Measurements from ENCODE around the gene UBE2I.
A peak's percentile ranks its signal among the peaks of the same experiment; 100 is the strongest.

Gene UBE2I

GRCh38 chr16:1297018-1297696 is 12.3 kb upstream of the UBE2I start:
- Mint-ChIP-seq H3K4me1 (ENCODE audit: low read depth) (peaks cover 12% of the 10 kb centered on the region), H3K9me3 (ENCODE audit: low read depth) (no peaks in the 10 kb centered on the region), H3K4me3 (no peak overlapping the region), H3K27ac (no peak overlapping the region), H3K27me3 (peaks cover 7% of the 10 kb centered on the region), H3K36me3 (no peaks in the 10 kb centered on the region)

GRCh38 chr16:1298406-1298805 is 11.0 kb upstream of the UBE2I start:
- Mint-ChIP-seq H3K9me3 (ENCODE audit: low read depth) (no peaks in the 10 kb centered on the region), H3K36me3 (no peaks in the 10 kb centered on the region), H3K27me3 (peaks cover 7% of the 10 kb centered on the region), H3K4me1 (ENCODE audit: low read depth) (peaks cover 13% of the 10 kb centered on the region), H3K27ac (no peak overlapping the region), H3K4me3 (no peak overlapping the region)

- H3K4me1 Mint-ChIP-seq (ENCODE audit: low read depth): peaks cover 20% of the 10 kb centered on the region
- no peaks in the 10 kb centered on the region for H3K36me3 Mint-ChIP-seq
- no peak overlapping the region for H3K27ac Mint-ChIP-seq
- no peak overlapping the region for H3K4me3 Mint-ChIP-seq
- H3K9me3 Mint-ChIP-seq (ENCODE audit: low read depth): no peaks in the 10 kb centered on the region
- H3K27me3 Mint-ChIP-seq: peaks cover 5% of the 10 kb centered on the region
Measured at GRCh38 chr16:1299012-1299867, 10.2 kb upstream of the UBE2I start.

- H3K9me3 Mint-ChIP-seq (ENCODE audit: low read depth): no peaks in the 10 kb centered on the region
Measured at GRCh38 chr16:1299868-1300203, 9.6 kb upstream of the UBE2I start.

GRCh38 chr16:1300664-1301476 is 8.6 kb upstream of the UBE2I start:
- Mint-ChIP-seq H3K9me3 (ENCODE audit: low read depth) (no peaks in the 10 kb centered on the region), H3K36me3 (no peaks in the 10 kb centered on the region), H3K27ac (no peak overlapping the region), H3K27me3 (peaks cover 2% of the 10 kb centered on the region), H3K4me3 (no peak overlapping the region), H3K4me1 (ENCODE audit: low read depth) (peaks cover 28% of the 10 kb centered on the region)

More at GRCh38 chr16:1299868-1300203, 9.6 kb upstream of the UBE2I start:
- Mint-ChIP-seq H3K27me3 (peaks cover 2% of the 10 kb centered on the region), H3K36me3 (no peaks in the 10 kb centered on the region), H3K27ac (no peak overlapping the region), H3K4me1 (ENCODE audit: low read depth) (peaks cover 22% of the 10 kb centered on the region), H3K4me3 (no peak overlapping the region)

- no peaks in the 10 kb centered on the region for H3K9me3 Mint-ChIP-seq (ENCODE audit: low read depth)
- H3K27me3 Mint-ChIP-seq: peaks cover 2% of the 10 kb centered on the region
- H3K4me1 Mint-ChIP-seq (ENCODE audit: low read depth): peaks cover 34% of the 10 kb centered on the region
- no peak overlapping the region for H3K27ac Mint-ChIP-seq
- H3K36me3 Mint-ChIP-seq: no peaks in the 10 kb centered on the region
- no peak overlapping the region for H3K4me3 Mint-ChIP-seq
Measured at GRCh38 chr16:1301562-1301961, 7.9 kb upstream of the UBE2I start.

GRCh38 chr16:1305823-1306222 is 3.6 kb upstream of the UBE2I start:
- H3K27me3 Mint-ChIP-seq: no peaks in the 10 kb centered on the region
- H3K36me3 Mint-ChIP-seq: peaks cover 2% of the 10 kb centered on the region
- no peak overlapping the region for H3K4me3 Mint-ChIP-seq
- no peaks in the 10 kb centered on the region for H3K9me3 Mint-ChIP-seq (ENCODE audit: low read depth)
- peak overlapping the region; percentile 91 for H3K27ac Mint-ChIP-seq
- peaks cover 41% of the 10 kb centered on the region for H3K4me1 Mint-ChIP-seq (ENCODE audit: low read depth)

- Mint-ChIP-seq H3K4me3 (peak overlapping the region; percentile 44), H3K27ac (peak overlapping the region; percentile 91), H3K9me3 (ENCODE audit: low read depth) (no peaks in the 10 kb centered on the region), H3K36me3 (peaks cover 2% of the 10 kb centered on the region), H3K4me1 (ENCODE audit: low read depth) (peaks cover 45% of the 10 kb centered on the region), H3K27me3 (no peaks in the 10 kb centered on the region)
Measured at GRCh38 chr16:1306334-1306733, 3.1 kb upstream of the UBE2I start.

- H3K27me3 Mint-ChIP-seq: no peaks in the 10 kb centered on the region
- H3K36me3 Mint-ChIP-seq: peaks cover 2% of the 10 kb centered on the region
- peak overlapping the region; percentile 86 for H3K4me3 Mint-ChIP-seq
- peaks cover 50% of the 10 kb centered on the region for H3K4me1 Mint-ChIP-seq (ENCODE audit: low read depth)
- peak overlapping the region; percentile 90 for H3K27ac Mint-ChIP-seq
- no peaks in the 10 kb centered on the region for H3K9me3 Mint-ChIP-seq (ENCODE audit: low read depth)
Measured at GRCh38 chr16:1308036-1308976, 1.1 kb upstream of the UBE2I start.

- Mint-ChIP-seq H3K27ac (peak overlapping the region; percentile 98), H3K4me3 (peak overlapping the region; percentile 99), H3K27me3 (no peaks in the 10 kb centered on the region), H3K36me3 (peaks cover 2% of the 10 kb centered on the region), H3K9me3 (ENCODE audit: low read depth) (no peaks in the 10 kb centered on the region), H3K4me1 (ENCODE audit: low read depth) (peaks cover 46% of the 10 kb centered on the region)
Measured at GRCh38 chr16:1309888-1310831, 724 bp downstream of the UBE2I start.

- H3K4me1 Mint-ChIP-seq (ENCODE audit: low read depth): peaks cover 43% of the 10 kb centered on the region
- H3K36me3 Mint-ChIP-seq: peaks cover 2% of the 10 kb centered on the region
Measured at GRCh38 chr16:1310832-1311200, 1.4 kb downstream of the UBE2I start.

GRCh38 chr16:1311212-1311737 is 1.8 kb downstream of the UBE2I start:
- Mint-ChIP-seq H3K4me3 (peak overlapping the region; percentile 99), H3K27ac (peak overlapping the region; percentile 98), H3K4me1 (ENCODE audit: low read depth) (peaks cover 38% of the 10 kb centered on the region), H3K27me3 (no peaks in the 10 kb centered on the region), H3K9me3 (ENCODE audit: low read depth) (no peaks in the 10 kb centered on the region), H3K36me3 (peaks cover 2% of the 10 kb centered on the region)

More at GRCh38 chr16:1310832-1311200, 1.4 kb downstream of the UBE2I start:
- Mint-ChIP-seq H3K9me3 (ENCODE audit: low read depth) (no peaks in the 10 kb centered on the region), H3K27me3 (no peaks in the 10 kb centered on the region), H3K27ac (peak overlapping the region; percentile 98), H3K4me3 (peak overlapping the region; percentile 99)
